ENCODE measurements around the gene SLC8A1. TPM values are rescaled to one million over a fixed set of nuclear protein-coding genes. Genes with fewer than 3 reads are reported as not detected.
A peak's percentile ranks its signal among the peaks of the same experiment; 100 is the strongest.

Gene SLC8A1
- 0.13 TPM in 2 replicates for total RNA-seq

GRCh38 chr2:40451918-40452605, at the start of gene SLC8A1:
SLC8A1 (minus strand) TSS chr2:40452090.
- DNase-seq (ENCODE audit: low read depth in 2 of 2) = peak in 1 of 2 donors; percentile 33

- no peak for DNase-seq (ENCODE audit: low read depth in 2 of 2)
Measured at GRCh38 chr2:40499437-40499836, 47.5 kb upstream of the SLC8A1 start.

GRCh38 chr2:40497251-40497859, 45.5 kb upstream of the SLC8A1 start:
- DNase-seq (ENCODE audit: low read depth in 2 of 2) = no peak

GRCh38 chr2:40489678-40489960, 37.7 kb upstream of the SLC8A1 start:
- no peak for DNase-seq (ENCODE audit: low read depth in 2 of 2)

- DNase-seq (ENCODE audit: low read depth in 2 of 2) = peak in 1 of 2 donors; percentile 1
Measured at GRCh38 chr2:40488927-40489677, 37.2 kb upstream of the SLC8A1 start.

GRCh38 chr2:40488101-40488601, 36.3 kb upstream of the SLC8A1 start:
- DNase-seq (ENCODE audit: low read depth in 2 of 2) = peak in 1 of 2 donors; percentile 16

- no peak for DNase-seq (ENCODE audit: low read depth in 2 of 2)
Measured at GRCh38 chr2:40487602-40488001, 35.7 kb upstream of the SLC8A1 start.

- no peak for DNase-seq (ENCODE audit: low read depth in 2 of 2)
Measured at GRCh38 chr2:40485854-40486253, 34.0 kb upstream of the SLC8A1 start.

GRCh38 chr2:40485318-40485717, 33.4 kb upstream of the SLC8A1 start:
- DNase-seq (ENCODE audit: low read depth in 2 of 2) = no peak

- DNase-seq (ENCODE audit: low read depth in 2 of 2) = no peak
Measured at GRCh38 chr2:40483549-40484243, 31.8 kb upstream of the SLC8A1 start.

GRCh38 chr2:40480596-40480995, 28.7 kb upstream of the SLC8A1 start:
- DNase-seq (ENCODE audit: low read depth in 2 of 2) = no peak

GRCh38 chr2:40480073-40480472, 28.2 kb upstream of the SLC8A1 start:
- no peak for DNase-seq (ENCODE audit: low read depth in 2 of 2)

GRCh38 chr2:40477361-40477760, 25.5 kb upstream of the SLC8A1 start:
- no peak for DNase-seq (ENCODE audit: low read depth in 2 of 2)

GRCh38 chr2:40476436-40476835, 24.5 kb upstream of the SLC8A1 start:
- no peak for DNase-seq (ENCODE audit: low read depth in 2 of 2)

- DNase-seq (ENCODE audit: low read depth in 2 of 2) = no peak
Measured at GRCh38 chr2:40474306-40474705, 22.4 kb upstream of the SLC8A1 start.

- no peak for DNase-seq (ENCODE audit: low read depth in 2 of 2)
Measured at GRCh38 chr2:40471866-40472265, 20.0 kb upstream of the SLC8A1 start.

GRCh38 chr2:40470822-40471813, 19.2 kb upstream of the SLC8A1 start:
- DNase-seq (ENCODE audit: low read depth in 2 of 2) = no peak

GRCh38 chr2:40466935-40467572, 15.2 kb upstream of the SLC8A1 start:
- no peak for DNase-seq (ENCODE audit: low read depth in 2 of 2)

GRCh38 chr2:40466332-40466906, 14.5 kb upstream of the SLC8A1 start:
- no peak for DNase-seq (ENCODE audit: low read depth in 2 of 2)

- DNase-seq (ENCODE audit: low read depth in 2 of 2) = no peak
Measured at GRCh38 chr2:40463112-40463511, 11.2 kb upstream of the SLC8A1 start.

Data from dermis microvascular lymphatic vessel endothelial cell (primary cell).